Measurements from ENCODE around the gene RPS26. TPM values are rescaled to one million over a fixed set of nuclear protein-coding genes. Genes with fewer than 3 reads are reported as not detected.

Gene RPS26
- total and polyA plus RNA-seq, 5 donors from 2014 or later, result 26.3 to 1,151 (median 728) TPM

DNA sequence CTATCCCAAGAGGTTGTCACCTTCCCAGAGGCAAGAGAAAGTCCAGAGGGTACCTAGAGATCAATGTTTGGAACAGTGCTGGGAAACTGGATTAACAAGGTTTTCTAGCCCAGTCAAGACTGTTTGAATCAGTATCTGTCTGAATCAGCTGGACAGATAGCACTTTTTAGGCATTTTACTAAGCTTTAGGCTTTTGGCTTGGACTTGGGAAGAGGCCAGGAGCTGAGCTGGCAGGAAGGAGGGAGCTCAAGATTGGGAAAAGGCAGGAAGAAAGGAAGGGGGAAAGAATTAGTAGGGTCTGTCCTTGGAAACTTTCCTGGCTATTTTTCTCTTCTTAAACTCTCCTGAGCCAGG lies 12.6 kb upstream of the RPS26 start:
- ATAC-seq (ENCODE audit: low read depth in 2 of 2), result no peak

DNA sequence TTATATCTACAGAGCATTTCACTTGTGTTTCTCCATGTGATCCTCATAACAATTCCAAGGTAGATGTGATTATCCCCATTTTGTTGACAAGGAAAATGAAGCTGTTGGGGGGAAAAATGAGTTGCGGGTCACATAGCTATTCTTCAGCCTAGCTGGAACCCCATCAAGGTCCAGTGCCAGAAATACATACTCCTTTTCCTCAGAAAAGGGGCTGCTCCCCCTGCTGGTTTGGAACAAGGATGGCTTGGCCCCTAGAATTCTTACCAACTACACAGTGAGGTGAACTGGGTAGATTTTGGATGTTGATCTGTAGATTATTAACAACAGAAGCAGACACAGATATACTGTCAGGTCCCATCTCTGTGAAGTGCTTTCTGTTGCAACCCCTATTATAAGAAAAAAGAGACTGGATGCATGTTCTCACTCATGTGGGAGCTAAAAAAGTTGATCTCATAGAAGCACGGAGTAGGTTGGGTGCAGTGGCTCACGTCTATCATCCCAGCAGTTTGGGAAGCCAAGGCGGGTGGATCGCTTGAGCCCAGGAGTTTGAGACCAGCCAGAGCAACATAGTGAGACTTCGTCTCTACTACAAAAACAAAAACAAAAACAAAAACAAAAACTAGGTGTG lies 11.9 kb upstream of the RPS26 start:
- H3K36me3 ChIP-seq (ENCODE audit: control insufficient read depth, insufficient read depth, low read length), result peaks cover 33% of the 10 kb centered on the region

More for the DNA sequence above, 12.6 kb upstream of the RPS26 start:
- Histone ChIP-seq H3K36me3 (ENCODE audit: control insufficient read depth, insufficient read depth, low read length) (peaks cover 34% of the 10 kb centered on the region), H3K4me3 (ENCODE audit: low read depth, low read length) (peak overlapping the region; percentile 38), H3K9me3 (ENCODE audit: control insufficient read depth in 2 of 2, low read length in 2 of 2) (no peaks in the 10 kb centered on the region), H3K27ac (ENCODE audit: insufficient read depth, low read length, poor library complexity, severe bottlenecking) (peak overlapping the region; percentile 53), H3K4me1 (ENCODE audit: control insufficient read depth, insufficient read depth, low read length, poor library complexity, severe bottlenecking) (peaks cover 78% of the 10 kb centered on the region), H3K27me3 (ENCODE audit: control insufficient read depth, insufficient read depth, low read length) (no peaks in the 10 kb centered on the region)
- H3K9me3 Mint-ChIP-seq, result no peaks in the 10 kb centered on the region
- DNase-seq, result no peak
- H3K4me1 Mint-ChIP-seq, result peaks cover 26 to 95% (median 58%) of the 10 kb centered on the region in 4 donors
- H3K36me3 Mint-ChIP-seq, result peaks cover 55% of the 10 kb centered on the region
- H3K4me3 Mint-ChIP-seq, result peak overlapping the region in 3 of 4 donors; percentile 47 to 93 (median 56)
- H3K27ac Mint-ChIP-seq, result peak overlapping the region in 2 of 3 donors; percentile 91 to 93
- no peaks in the 10 kb centered on the region for H3K27me3 Mint-ChIP-seq

GRCh38 chr12:56031987-56032386 lies 9.7 kb upstream of the RPS26 start:
- Histone ChIP-seq H3K9me3 (ENCODE audit: control insufficient read depth in 2 of 2, low read length in 2 of 2) (no peaks in the 10 kb centered on the region), H3K36me3 (ENCODE audit: control insufficient read depth, insufficient read depth, low read length) (peaks cover 30% of the 10 kb centered on the region), H3K4me3 (ENCODE audit: low read depth, low read length) (peak overlapping the region; percentile 47), H3K27ac (ENCODE audit: insufficient read depth, low read length, poor library complexity, severe bottlenecking) (peak overlapping the region; percentile 85), H3K4me1 (ENCODE audit: control insufficient read depth, insufficient read depth, low read length, poor library complexity, severe bottlenecking) (peaks cover 86% of the 10 kb centered on the region), H3K27me3 (ENCODE audit: control insufficient read depth, insufficient read depth, low read length) (no peaks in the 10 kb centered on the region)
- Mint-ChIP-seq H3K27ac (peak overlapping the region; percentile 91 to 97 (median 94)), H3K9me3 (no peaks in the 10 kb centered on the region), H3K36me3 (peaks cover 61% of the 10 kb centered on the region), H3K4me3 (peak overlapping the region; percentile 51 to 77 (median 62)), H3K27me3 (no peaks in the 10 kb centered on the region), H3K4me1 (peaks cover 28 to 95% (median 73%) of the 10 kb centered on the region in 4 donors)
- DNase-seq (peak; percentile 30 to 73 (median 50)), ATAC-seq (ENCODE audit: low read depth in 2 of 2) (peak; percentile 57 to 67)

More for the DNA sequence above, 11.9 kb upstream of the RPS26 start:
- peaks cover 78% of the 10 kb centered on the region for H3K4me1 ChIP-seq (ENCODE audit: control insufficient read depth, insufficient read depth, low read length, poor library complexity, severe bottlenecking)
- no peaks in the 10 kb centered on the region for H3K27me3 Mint-ChIP-seq
- H3K4me1 Mint-ChIP-seq, result peaks cover 25 to 95% (median 60%) of the 10 kb centered on the region in 4 donors
- no peaks in the 10 kb centered on the region for H3K9me3 ChIP-seq (ENCODE audit: control insufficient read depth in 2 of 2, low read length in 2 of 2)
- DNase-seq (peak in 2 of 3 donors; percentile 19 to 72), ATAC-seq (ENCODE audit: low read depth in 2 of 2) (no peak)
- H3K4me3 Mint-ChIP-seq, result peak overlapping the region; percentile 8 to 93 (median 28)
- H3K4me3 ChIP-seq (ENCODE audit: low read depth, low read length), result no peak overlapping the region
- H3K36me3 Mint-ChIP-seq, result peaks cover 59% of the 10 kb centered on the region
- H3K27me3 ChIP-seq (ENCODE audit: control insufficient read depth, insufficient read depth, low read length), result no peaks in the 10 kb centered on the region
- H3K27ac ChIP-seq (ENCODE audit: insufficient read depth, low read length, poor library complexity, severe bottlenecking), result peak overlapping the region; percentile 53
- H3K27ac Mint-ChIP-seq, result peak overlapping the region; percentile 91 to 94 (median 93)
- H3K9me3 Mint-ChIP-seq, result no peaks in the 10 kb centered on the region

- Mint-ChIP-seq H3K27me3 (no peaks in the 10 kb centered on the region), H3K9me3 (no peaks in the 10 kb centered on the region), H3K4me3 (peak overlapping the region; percentile 72 to 85 (median 78)), H3K4me1 (peaks cover 37 to 92% (median 69%) of the 10 kb centered on the region in 4 donors), H3K36me3 (peaks cover 47% of the 10 kb centered on the region), H3K27ac (peak overlapping the region; percentile 83 to 91 (median 88))
- peaks cover 16% of the 10 kb centered on the region for H3K36me3 ChIP-seq (ENCODE audit: control insufficient read depth, insufficient read depth, low read length)
- no peaks in the 10 kb centered on the region for H3K9me3 ChIP-seq (ENCODE audit: control insufficient read depth in 2 of 2, low read length in 2 of 2)
- ATAC-seq (ENCODE audit: low read depth in 2 of 2) (peak; percentile 54 to 59), DNase-seq (peak; percentile 65 to 70 (median 65))
- H3K27me3 ChIP-seq (ENCODE audit: control insufficient read depth, insufficient read depth, low read length), result no peaks in the 10 kb centered on the region
- H3K4me3 ChIP-seq (ENCODE audit: low read depth, low read length), result peak overlapping the region; percentile 55
- peaks cover 82% of the 10 kb centered on the region for H3K4me1 ChIP-seq (ENCODE audit: control insufficient read depth, insufficient read depth, low read length, poor library complexity, severe bottlenecking)
- peak overlapping the region; percentile 86 for H3K27ac ChIP-seq (ENCODE audit: insufficient read depth, low read length, poor library complexity, severe bottlenecking)
These were observed 7.0 kb upstream of the RPS26 start for GRCh38 chr12:56034586-56035332.

GRCh38 chr12:56037161-56037560 lies 4.6 kb upstream of the RPS26 start:
- Histone ChIP-seq H3K36me3 (ENCODE audit: control insufficient read depth, insufficient read depth, low read length) (peaks cover 14% of the 10 kb centered on the region), H3K4me1 (ENCODE audit: control insufficient read depth, insufficient read depth, low read length, poor library complexity, severe bottlenecking) (peaks cover 85% of the 10 kb centered on the region), H3K4me3 (ENCODE audit: low read depth, low read length) (peak overlapping the region; percentile 54), H3K27ac (ENCODE audit: insufficient read depth, low read length, poor library complexity, severe bottlenecking) (peak overlapping the region; percentile 86), H3K27me3 (ENCODE audit: control insufficient read depth, insufficient read depth, low read length) (no peaks in the 10 kb centered on the region), H3K9me3 (ENCODE audit: control insufficient read depth in 2 of 2, low read length in 2 of 2) (no peaks in the 10 kb centered on the region)
- Mint-ChIP-seq H3K36me3 (peaks cover 44% of the 10 kb centered on the region), H3K4me1 (peaks cover 35 to 86% (median 67%) of the 10 kb centered on the region in 4 donors), H3K9me3 (no peaks in the 10 kb centered on the region), H3K27ac (peak overlapping the region; percentile 88 to 98 (median 91)), H3K4me3 (peak overlapping the region; percentile 39 to 76 (median 66)), H3K27me3 (no peaks in the 10 kb centered on the region)
- DNase-seq, result no peak
- no peak for ATAC-seq (ENCODE audit: low read depth in 2 of 2)

DNA sequence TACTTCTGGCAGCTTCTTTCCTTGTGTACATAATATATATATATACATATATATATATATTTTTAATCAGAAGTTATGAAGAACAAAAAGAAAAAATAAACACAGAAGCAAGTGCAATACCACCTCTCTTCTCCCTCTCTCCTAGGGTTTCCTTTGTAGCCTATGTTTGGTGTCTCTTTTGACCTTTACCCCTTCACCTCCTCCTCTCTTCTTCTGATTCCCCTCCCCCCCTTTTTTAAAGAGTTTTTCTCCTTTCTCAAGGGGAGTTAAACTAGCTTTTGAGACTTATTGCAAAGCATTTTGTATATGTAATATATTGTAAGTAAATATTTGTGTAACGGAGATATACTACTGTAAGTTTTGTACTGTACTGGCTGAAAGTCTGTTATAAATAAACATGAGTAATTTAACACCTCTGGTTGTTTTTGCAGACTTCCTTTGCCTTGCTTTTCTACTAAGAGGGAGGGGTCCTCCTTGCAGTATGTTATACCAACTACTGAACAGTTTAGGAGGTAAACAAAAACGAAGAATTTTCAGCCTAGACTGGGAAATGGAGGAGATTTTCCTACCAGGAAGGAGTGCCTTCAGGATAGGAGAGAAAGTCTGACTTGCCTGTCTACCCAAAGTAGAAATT lies 3.6 kb upstream of the RPS26 start:
- H3K4me3 Mint-ChIP-seq, result peak overlapping the region; percentile 60 to 83 (median 74)
- Histone ChIP-seq H3K36me3 (ENCODE audit: control insufficient read depth, insufficient read depth, low read length) (peaks cover 6% of the 10 kb centered on the region), H3K27me3 (ENCODE audit: control insufficient read depth, insufficient read depth, low read length) (no peaks in the 10 kb centered on the region), H3K9me3 (ENCODE audit: control insufficient read depth in 2 of 2, low read length in 2 of 2) (no peaks in the 10 kb centered on the region), H3K4me1 (ENCODE audit: control insufficient read depth, insufficient read depth, low read length, poor library complexity, severe bottlenecking) (peaks cover 83% of the 10 kb centered on the region), H3K27ac (ENCODE audit: insufficient read depth, low read length, poor library complexity, severe bottlenecking) (peak overlapping the region; percentile 86), H3K4me3 (ENCODE audit: low read depth, low read length) (peak overlapping the region; percentile 46)
- H3K36me3 Mint-ChIP-seq, result peaks cover 41% of the 10 kb centered on the region
- DNase-seq (peak in 1 of 3 donors; percentile 66), ATAC-seq (ENCODE audit: low read depth in 2 of 2) (no peak)
- H3K27me3 Mint-ChIP-seq, result no peaks in the 10 kb centered on the region
- peaks cover 34 to 84% (median 66%) of the 10 kb centered on the region in 4 donors for H3K4me1 Mint-ChIP-seq
- peak overlapping the region; percentile 84 to 91 (median 88) for H3K27ac Mint-ChIP-seq
- H3K9me3 Mint-ChIP-seq, result no peaks in the 10 kb centered on the region

- Histone ChIP-seq H3K9me3 (ENCODE audit: control insufficient read depth in 2 of 2, low read length in 2 of 2) (no peaks in the 10 kb centered on the region), H3K27ac (ENCODE audit: insufficient read depth, low read length, poor library complexity, severe bottlenecking) (peak overlapping the region; percentile 86), H3K4me1 (ENCODE audit: control insufficient read depth, insufficient read depth, low read length, poor library complexity, severe bottlenecking) (peaks cover 77% of the 10 kb centered on the region), H3K4me3 (ENCODE audit: low read depth, low read length) (peak overlapping the region; percentile 7), H3K36me3 (ENCODE audit: control insufficient read depth, insufficient read depth, low read length) (peaks cover 23% of the 10 kb centered on the region), H3K27me3 (ENCODE audit: control insufficient read depth, insufficient read depth, low read length) (no peaks in the 10 kb centered on the region)
- DNase-seq (peak in 1 of 3 donors; percentile 67), ATAC-seq (ENCODE audit: low read depth in 2 of 2) (no peak)
- H3K27me3 Mint-ChIP-seq, result no peaks in the 10 kb centered on the region
- H3K4me3 Mint-ChIP-seq, result peak overlapping the region in 3 of 4 donors; percentile 95 to 100 (median 97)
- no peaks in the 10 kb centered on the region for H3K9me3 Mint-ChIP-seq
- peak overlapping the region in 2 of 3 donors; percentile 89 to 98 for H3K27ac Mint-ChIP-seq
- H3K36me3 Mint-ChIP-seq, result peaks cover 36% of the 10 kb centered on the region
- H3K4me1 Mint-ChIP-seq, result peaks cover 29 to 77% (median 59%) of the 10 kb centered on the region in 4 donors
These were observed 1.6 kb upstream of the RPS26 start for GRCh38 chr12:56040151-56040550.
